DMS 273 (cell line): ENCODE measurements around the gene SPINT1.
"Not testable (repeated sequence)": the region's sequence is repeated elsewhere in the genome, so short reads cannot be mapped to it uniquely, and the experiment has no call there.

Source experiments
- DNase-seq: peaks from one replicate; lab custom pipeline; 2025; ENCODE audit not compliant: unreplicated experiment; lab: John Stamatoyannopoulos, UW

Gene SPINT1

GRCh38 chr15:40859206-40859851 lies 15.5 kb downstream of the SPINT1 start:
- DNase-seq = peak; percentile 83

DNA sequence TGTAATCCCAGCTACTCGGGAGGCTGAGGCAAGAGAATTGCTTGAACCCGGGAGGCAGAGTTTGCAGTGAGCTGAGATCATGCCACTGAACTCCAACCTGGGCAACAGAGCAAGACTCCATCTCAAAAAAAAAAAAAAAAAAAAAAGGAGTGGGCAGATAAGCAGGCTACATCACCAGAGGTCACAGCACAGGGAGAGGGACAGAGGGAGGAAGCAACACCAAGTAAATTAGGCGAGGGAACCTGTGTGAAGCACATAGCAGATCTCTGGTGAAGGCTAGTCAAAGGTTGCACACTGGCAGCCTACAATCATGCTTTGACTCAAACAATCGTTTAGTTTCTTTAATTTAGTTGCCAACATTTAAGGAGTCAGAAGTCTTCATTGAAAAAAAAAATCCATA lies 17.3 kb downstream of the SPINT1 start:
- not testable (repeated sequence) for DNase-seq

DNA sequence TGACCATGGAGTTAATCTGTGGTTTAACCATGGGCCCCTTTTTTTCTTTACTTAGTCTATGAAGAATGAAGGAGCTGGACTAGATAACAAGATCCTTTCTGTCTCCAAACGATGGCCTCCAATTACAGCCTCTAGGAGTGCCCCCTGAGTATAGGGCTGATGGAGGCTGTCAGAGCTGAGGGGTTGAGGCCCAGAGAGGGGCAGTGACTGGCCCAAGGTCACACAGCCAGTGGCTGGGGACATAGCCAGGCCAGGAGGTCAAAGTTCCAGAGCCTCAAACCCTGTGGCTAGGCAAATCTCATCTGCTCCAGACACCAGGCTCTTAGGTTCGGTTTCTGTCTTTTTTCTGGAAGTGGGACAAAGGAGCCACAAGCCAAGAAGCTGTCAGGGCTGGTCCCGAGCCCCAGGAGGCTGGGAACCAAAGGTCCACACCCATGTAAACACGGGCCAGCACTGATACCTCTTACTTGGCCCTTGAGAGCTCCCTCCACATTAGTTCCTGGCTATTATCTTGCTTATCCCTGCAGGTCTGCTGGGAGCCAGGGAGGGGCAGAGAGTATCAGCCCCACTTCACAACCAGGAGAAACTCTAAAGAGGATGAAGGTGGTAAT lies 19.9 kb downstream of the SPINT1 start:
- DNase-seq = no peak

GRCh38 chr15:40867199-40867598 lies 23.4 kb downstream of the SPINT1 start:
- DNase-seq = no peak

GRCh38 chr15:40869686-40870085 lies 25.8 kb downstream of the SPINT1 start:
- DNase-seq = no peak

DNA sequence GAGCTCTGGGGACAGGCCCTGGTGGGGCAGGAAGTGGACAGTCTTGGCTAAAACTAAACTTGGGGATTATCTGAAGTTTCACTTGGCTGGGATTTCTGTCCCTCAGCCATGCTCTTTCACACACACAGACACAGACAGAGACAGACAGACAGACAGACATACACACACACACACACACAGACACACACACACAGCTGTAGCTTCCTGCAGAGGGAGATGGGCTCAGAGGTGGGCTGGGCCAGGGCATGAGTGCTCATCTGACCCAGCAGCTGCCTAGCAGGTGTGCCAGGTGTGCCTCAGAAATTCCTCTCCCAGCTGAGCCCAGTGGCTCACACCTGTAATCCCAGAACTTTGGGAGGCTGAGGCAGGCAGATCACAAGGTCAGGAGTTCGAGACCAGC lies 26.9 kb downstream of the SPINT1 start:
- no peak for DNase-seq

- no peak for DNase-seq
Observed at GRCh38 chr15:40871749-40872617, 28.1 kb downstream of the SPINT1 start.

- DNase-seq = no peak
Observed at GRCh38 chr15:40872791-40873693, 29.2 kb downstream of the SPINT1 start.

DNA sequence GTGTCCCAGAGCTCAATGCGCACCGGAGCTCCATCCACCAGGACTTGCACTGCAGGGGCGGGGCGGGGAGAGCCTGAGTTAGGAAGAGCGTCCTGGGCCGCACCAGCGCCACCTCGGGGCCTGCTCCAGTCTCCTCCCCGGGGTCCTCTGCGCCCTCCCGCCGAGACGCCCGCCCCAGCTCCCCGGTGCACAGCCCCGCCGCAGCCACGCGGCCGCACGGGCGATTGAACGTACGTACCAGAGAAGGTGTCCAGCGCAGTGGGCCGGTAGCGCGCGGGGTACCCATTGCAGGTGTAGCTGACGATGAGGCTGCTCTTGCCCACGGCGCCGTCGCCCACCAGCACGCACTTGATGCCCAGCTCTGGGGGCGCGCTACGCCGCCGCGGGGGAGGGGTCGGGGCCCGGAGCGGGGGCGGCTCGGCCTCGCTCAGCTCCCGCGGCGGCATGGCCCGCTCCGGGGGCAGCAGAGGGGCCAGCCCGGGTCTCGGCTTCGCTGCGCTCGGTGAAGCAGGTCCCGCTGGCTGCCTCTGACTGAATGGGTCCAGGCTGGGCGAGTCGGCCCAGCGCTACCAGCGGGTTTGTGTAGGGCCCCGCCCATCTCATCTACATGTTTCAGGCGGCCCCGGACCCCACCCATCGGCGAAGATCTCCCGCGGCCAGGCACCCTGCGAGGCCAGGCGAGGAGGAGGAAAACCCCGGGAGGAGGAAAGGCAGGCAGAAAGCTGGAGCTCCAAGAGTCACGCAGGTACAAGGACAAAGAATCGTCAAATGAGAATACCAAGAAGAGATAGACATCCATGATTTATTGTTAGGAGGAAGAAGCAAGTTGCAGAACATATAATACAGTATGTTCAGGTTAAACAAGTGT lies 30.1 kb downstream of the SPINT1 start, which contains the start of gene RHOV:
RHOV (minus strand) TSS at position 541 of the 868 bp plus-strand sequence; CDS start at position 446, 95 bp downstream.
- DNase-seq = peak; percentile 75

DNA sequence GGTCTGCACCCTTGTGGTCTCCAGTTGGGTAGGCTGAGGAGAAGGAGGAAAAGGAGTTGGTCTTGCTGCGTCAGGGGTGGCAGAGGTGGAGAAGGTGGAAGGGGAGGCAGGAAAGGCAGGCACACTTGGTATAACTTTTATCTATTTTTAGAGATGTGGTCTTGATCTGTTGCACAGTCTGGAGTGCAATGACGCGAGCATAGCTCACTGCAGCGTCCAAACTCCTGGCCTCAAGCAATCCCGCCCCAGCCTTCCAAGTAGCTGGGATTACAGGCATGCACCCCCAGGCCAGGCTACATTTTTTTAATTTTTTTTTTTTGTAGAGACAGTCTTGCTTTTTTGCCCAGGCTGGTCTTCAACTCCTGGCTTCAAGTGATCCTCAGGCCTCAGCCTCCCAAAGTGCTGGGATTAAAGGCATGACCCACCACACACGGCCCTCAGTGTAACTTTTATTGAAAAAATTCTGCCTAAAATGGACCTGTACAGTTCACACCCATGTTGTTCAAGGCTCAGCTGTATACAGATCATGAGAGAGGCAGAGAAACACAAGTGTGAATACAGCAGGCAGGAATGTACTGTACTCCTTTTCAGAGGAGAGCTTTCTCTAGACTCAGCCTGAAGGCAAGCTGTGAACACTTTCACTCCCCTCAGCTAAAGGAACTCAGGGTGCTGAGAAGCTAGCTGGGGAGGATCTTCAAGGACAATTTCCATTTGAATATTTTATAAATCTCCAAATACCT lies 32.3 kb downstream of the SPINT1 start:
- no peak for DNase-seq

GRCh38 chr15:40877694-40878093 lies 33.8 kb downstream of the SPINT1 start:
- no peak for DNase-seq

DNA sequence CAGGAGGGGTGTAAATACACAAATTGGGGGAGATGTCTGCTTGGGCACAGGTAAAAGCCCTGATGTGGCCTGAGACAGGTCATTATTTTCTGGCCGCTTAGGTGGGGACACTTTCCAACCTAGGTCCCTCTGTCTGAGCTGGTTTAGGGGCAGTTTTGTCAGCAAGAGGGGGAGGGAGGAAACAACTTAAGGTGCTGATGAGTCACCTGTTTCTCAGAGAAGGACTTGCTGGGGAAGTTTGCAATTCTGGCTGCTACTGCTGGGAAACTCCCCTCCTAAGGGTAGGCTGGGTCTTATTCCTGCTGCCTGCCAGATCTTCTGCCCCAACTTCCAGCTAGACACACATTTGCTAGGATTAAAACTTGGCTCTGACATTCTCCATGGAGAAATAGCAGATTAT lies 34.9 kb downstream of the SPINT1 start:
- no peak for DNase-seq

GRCh38 chr15:40879609-40880008 lies 35.8 kb downstream of the SPINT1 start:
- no peak for DNase-seq

GRCh38 chr15:40881351-40881750 lies 37.5 kb downstream of the SPINT1 start:
- no peak for DNase-seq

DNA sequence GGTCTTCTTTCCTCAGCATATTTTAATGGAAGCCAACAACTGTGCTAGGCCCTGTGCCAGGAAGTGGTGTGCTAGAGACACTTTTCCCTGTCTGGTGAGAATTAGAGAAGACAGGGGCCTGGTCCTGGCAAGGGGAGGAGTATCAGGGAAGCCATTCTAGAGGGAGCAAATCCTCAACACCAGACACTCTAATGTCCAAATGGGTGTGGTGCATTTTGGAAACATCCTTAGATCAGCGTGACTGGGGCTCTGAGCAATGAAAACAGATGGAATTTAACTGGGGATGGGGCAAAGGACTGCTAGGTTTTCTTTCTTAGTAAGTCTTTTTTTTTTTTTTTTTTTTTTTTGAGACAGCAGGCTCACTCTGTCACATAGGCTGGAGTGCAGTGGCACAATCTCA lies 42.7 kb downstream of the SPINT1 start:
- DNase-seq = no peak

- DNase-seq = no peak
Observed at GRCh38 chr15:40889112-40889511, 45.3 kb downstream of the SPINT1 start.

GRCh38 chr15:40891138-40891537 lies 47.3 kb downstream of the SPINT1 start:
- DNase-seq = no peak

GRCh38 chr15:40891810-40892446 lies 48.1 kb downstream of the SPINT1 start:
- DNase-seq = peak; percentile 56
